Vagina (tissue), 2 donors: Measurements from ENCODE around the gene HSDL1. TPM values are rescaled to one million over a fixed set of nuclear protein-coding genes. Genes with fewer than 3 reads are reported as not detected.

ENCODE experiments used
- DNase-seq, 2 donors: peaks; one replicate each; pipeline ENCODE4 v3.0.0-alpha.2; 2017; ENCODE audit errors: extremely low spot score in 2 of 2
- H3K27ac ChIP-seq: fragments of 200-600 bp; sonication (generic); one replicate; pipeline ENCODE4 v1.5.1; 2019
- H3K27me3 ChIP-seq: fragments of 200-600 bp; sonication (generic); one replicate; pipeline ENCODE4 v1.5.1; 2019
- H3K36me3 ChIP-seq, 2 donors: fragments of 200-600 bp; sonication (generic); one replicate each; pipeline ENCODE4 v1.5.1; 2017 to 2019
- H3K4me1 ChIP-seq: fragments of 200-600 bp; sonication (generic); one replicate; pipeline ENCODE4 v1.5.1; 2019
- H3K4me3 ChIP-seq, 2 donors: fragments of 200-600 bp; sonication (generic); 1 replicate in 1 of 2; 2 replicates in 1 of 2; pipeline ENCODE4 v1.5.1; 2016 to 2019
- H3K9me3 ChIP-seq: fragments of 200-600 bp; sonication (generic); one replicate; pipeline ENCODE4 v1.5.1; 2019
- POLR2A ChIP-seq, 2 donors: fragments of 450-650 bp; IDR thresholded peaks; one replicate each; pipeline ENCODE4 v1.6.1; 2017; ENCODE audit warnings: antibody characterized with exemption in 2 of 2, mild to moderate bottlenecking in 2 of 2, moderate library complexity in 2 of 2
- POLR2AphosphoS5 ChIP-seq, 2 donors: sonication (generic); formaldehyde crosslinking; IDR thresholded peaks; one replicate each; pipeline ENCODE4 v1.9.0; 2017; ENCODE audit warnings: antibody characterized with exemption in 2 of 2, mild to moderate bottlenecking in 2 of 2, low read depth in 1 of 2; ENCODE audit not compliant: insufficient read depth in 1 of 2
- intact Hi-C: fragments of 100-400 bp; cut with DNase I; formaldehyde crosslinking; loops from one replicate; pipeline ENCODE4 v1.15.1; 2023
- total RNA-seq: library from RNA; depleted of rRNA; stranded (reverse); fragments of >200 nt; gene quantifications from one replicate; pipeline ENCODE4 v1.2.3, GENCODE V29; 2016
- TF ChIP-seq, protein P1 (sequence below), 3 experiments: fragments of 450-650 bp in 2 of 3; fragments of 200-600 bp in 1 of 3; sonication (generic) in 1 of 3; IDR thresholded peaks; one replicate each; pipeline ENCODE4 v1.5.1; 2017 to 2019; ENCODE audit warnings: antibody characterized with exemption in 3 of 3, mild to moderate bottlenecking in 2 of 3, moderate library complexity in 2 of 3

HSDL1 gene
- total RNA-seq, 1 donor from 2014 or later, result 16.9 TPM

DNA sequence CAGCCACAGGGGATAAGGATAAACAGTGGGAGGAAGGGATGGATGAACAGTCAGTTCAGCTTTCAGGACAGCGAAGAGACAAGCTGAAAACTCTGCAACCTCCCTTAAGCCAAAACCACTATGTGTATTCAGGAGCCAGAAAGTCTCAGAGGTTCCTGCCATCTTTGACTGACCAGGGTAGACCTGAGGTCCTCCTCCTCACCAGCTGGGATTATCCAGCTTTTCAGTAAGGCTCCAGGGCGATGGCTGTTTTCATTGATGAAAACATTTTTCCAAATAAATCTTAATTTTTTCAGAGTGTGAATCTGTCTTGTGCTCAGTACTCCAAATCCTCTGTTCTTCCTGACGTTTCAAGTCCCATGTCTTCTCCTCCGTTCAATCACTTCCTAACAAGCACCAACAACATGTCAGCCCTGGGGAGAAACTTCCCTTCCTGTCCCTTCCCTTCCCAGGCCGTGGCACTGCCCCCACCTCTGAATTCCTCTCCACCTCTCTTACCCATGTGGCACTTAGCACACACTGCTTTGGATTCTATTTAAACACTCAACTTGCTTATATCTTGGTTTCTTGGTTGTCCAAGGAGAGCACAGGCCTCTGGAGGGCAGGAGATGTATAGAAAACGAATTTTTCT, 5.2 kb downstream of the HSDL1 start:
- no peaks in the 10 kb centered on the region for H3K36me3 ChIP-seq
- peaks cover 25% of the 10 kb centered on the region for H3K4me1 ChIP-seq
- no peaks in the 10 kb centered on the region for H3K9me3 ChIP-seq
- intact Hi-C loops, result no loop called here
- H3K27ac ChIP-seq, result no peak overlapping the region
- DNase-seq, result no peak
- H3K4me3 ChIP-seq, result no peak overlapping the region
- TF ChIP-seq, protein P1, sequence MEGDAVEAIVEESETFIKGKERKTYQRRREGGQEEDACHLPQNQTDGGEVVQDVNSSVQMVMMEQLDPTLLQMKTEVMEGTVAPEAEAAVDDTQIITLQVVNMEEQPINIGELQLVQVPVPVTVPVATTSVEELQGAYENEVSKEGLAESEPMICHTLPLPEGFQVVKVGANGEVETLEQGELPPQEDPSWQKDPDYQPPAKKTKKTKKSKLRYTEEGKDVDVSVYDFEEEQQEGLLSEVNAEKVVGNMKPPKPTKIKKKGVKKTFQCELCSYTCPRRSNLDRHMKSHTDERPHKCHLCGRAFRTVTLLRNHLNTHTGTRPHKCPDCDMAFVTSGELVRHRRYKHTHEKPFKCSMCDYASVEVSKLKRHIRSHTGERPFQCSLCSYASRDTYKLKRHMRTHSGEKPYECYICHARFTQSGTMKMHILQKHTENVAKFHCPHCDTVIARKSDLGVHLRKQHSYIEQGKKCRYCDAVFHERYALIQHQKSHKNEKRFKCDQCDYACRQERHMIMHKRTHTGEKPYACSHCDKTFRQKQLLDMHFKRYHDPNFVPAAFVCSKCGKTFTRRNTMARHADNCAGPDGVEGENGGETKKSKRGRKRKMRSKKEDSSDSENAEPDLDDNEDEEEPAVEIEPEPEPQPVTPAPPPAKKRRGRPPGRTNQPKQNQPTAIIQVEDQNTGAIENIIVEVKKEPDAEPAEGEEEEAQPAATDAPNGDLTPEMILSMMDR (IDR thresholded peaks at IDR 0.05), result no peak
- no peak for TF ChIP-seq POLR2A (IDR thresholded peaks at IDR 0.05)
- TF ChIP-seq POLR2AphosphoS5 (IDR thresholded peaks at IDR 0.05; ENCODE audit: insufficient read depth in 1 of 2, low read depth in 1 of 2), result no peak
- H3K27me3 ChIP-seq, result no peaks in the 10 kb centered on the region

DNA sequence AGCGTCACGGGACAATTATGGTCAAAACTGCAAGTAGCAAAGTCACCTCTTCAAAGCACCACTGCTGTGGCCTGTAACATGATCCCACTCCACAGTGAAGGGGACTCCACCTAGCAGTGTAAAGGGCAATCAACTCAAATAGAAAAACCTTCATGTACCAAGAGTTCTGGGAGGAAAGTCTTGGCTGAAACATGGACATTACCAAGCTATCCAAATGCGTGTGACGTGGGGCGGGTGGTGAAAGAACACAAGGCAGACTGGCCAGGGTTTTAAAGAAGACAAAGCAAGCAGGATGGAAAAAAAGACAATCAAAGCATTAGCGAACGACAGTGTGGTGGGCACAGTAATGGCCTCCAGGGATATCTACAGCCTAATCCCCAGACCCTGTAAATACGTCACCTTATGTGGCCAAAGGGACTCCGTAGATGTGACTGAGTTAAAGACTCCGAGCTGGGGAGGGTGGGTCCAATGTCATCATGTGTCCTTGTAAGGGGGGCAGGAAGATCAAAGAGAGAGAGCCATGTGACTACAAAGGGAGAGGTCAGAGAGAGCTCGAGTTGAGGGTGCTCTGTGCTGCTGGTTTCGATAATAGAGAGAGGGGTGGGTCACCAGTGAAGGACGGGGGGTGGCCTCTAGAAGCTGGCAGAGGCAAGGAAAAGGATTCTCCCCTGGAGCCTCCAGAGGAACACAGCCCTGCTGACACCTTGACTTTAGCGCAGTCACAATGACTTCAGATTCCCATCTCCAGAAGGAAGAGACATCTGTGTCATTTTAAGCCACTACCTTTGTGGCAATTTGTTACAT, 6.0 kb downstream of the HSDL1 start:
- H3K27ac ChIP-seq, result no peak overlapping the region
- H3K9me3 ChIP-seq, result no peaks in the 10 kb centered on the region

DNA sequence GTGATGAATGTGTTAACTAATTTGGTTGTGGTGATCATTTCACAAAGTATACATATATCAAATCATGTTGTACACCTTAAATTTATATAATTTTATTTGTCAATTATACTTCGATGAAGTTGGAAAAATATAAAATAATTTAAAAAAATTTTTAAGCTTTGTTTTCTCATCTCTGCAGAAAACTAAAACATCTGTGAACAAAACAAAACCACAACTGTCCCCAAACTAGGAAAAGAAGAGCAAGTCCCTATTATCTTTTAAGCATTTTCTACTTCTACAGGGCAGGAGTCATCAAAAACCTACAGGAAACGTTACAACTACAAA, 6.5 kb downstream of the HSDL1 start:
- intact Hi-C loops, result no loop called here
- H3K4me1 ChIP-seq, result peaks cover 14% of the 10 kb centered on the region
- no peak overlapping the region for H3K27ac ChIP-seq

More for the DNA sequence above, 6.0 kb downstream of the HSDL1 start:
- TF ChIP-seq POLR2AphosphoS5 (IDR thresholded peaks at IDR 0.05; ENCODE audit: insufficient read depth in 1 of 2, low read depth in 1 of 2), result no peak
- TF ChIP-seq, protein P1 (IDR thresholded peaks at IDR 0.05), result no peak
- TF ChIP-seq POLR2A (IDR thresholded peaks at IDR 0.05), result no peak
- intact Hi-C loops, result no loop called here
- no peaks in the 10 kb centered on the region for H3K36me3 ChIP-seq
- H3K4me3 ChIP-seq, result no peak overlapping the region
- H3K4me1 ChIP-seq, result peaks cover 20% of the 10 kb centered on the region
- DNase-seq, result no peak
- no peaks in the 10 kb centered on the region for H3K27me3 ChIP-seq

DNA sequence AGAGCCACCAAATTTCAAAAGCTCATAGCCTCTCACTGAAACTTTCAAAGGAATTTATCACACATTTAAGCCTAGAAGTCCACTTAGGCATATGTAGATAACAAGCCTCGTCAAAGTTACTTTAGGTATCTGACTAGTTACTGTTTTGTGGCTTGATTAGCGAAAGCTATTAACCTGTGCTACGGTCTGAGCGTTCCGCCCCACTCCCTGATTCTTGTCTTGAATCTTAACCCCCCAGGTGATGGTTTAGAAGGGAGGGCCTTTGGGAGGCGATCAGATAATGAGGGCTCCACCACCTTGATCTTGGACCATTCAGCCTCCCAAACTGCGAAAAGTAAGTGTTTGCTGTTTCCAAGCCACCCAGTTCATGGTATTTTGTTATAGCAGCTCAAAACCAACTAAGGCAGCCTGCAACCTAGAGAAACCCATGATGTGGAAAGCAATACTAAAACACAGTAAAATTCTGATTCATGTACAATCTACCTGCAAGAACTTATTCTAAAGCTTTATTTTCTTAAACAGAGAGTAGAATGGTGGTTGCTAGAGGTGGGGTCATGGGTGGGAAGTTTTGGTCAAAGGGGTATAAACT, 7.1 kb downstream of the HSDL1 start:
- TF ChIP-seq, protein P1 (IDR thresholded peaks at IDR 0.05), result no peak
- TF ChIP-seq POLR2A (IDR thresholded peaks at IDR 0.05) (no peak), POLR2AphosphoS5 (IDR thresholded peaks at IDR 0.05; ENCODE audit: insufficient read depth in 1 of 2, low read depth in 1 of 2) (no peak)
- no peaks in the 10 kb centered on the region for H3K27me3 ChIP-seq
- intact Hi-C loops, result no loop called here
- H3K4me1 ChIP-seq, result peaks cover 11% of the 10 kb centered on the region
- no peak for DNase-seq
- H3K36me3 ChIP-seq, result no peaks in the 10 kb centered on the region
- no peaks in the 10 kb centered on the region for H3K9me3 ChIP-seq
- no peak overlapping the region for H3K27ac ChIP-seq
- no peak overlapping the region for H3K4me3 ChIP-seq

More for the DNA sequence above, 6.5 kb downstream of the HSDL1 start:
- H3K36me3 ChIP-seq, result no peaks in the 10 kb centered on the region
- H3K4me3 ChIP-seq, result no peak overlapping the region
- no peaks in the 10 kb centered on the region for H3K9me3 ChIP-seq
- H3K27me3 ChIP-seq, result no peaks in the 10 kb centered on the region
- TF ChIP-seq POLR2A (IDR thresholded peaks at IDR 0.05) (no peak), POLR2AphosphoS5 (IDR thresholded peaks at IDR 0.05; ENCODE audit: insufficient read depth in 1 of 2, low read depth in 1 of 2) (no peak)
- TF ChIP-seq, protein P1 (IDR thresholded peaks at IDR 0.05), result no peak
- no peak for DNase-seq
